MCF 10A (cell line): ENCODE measurements around the gene MORN1. TPM values are rescaled to one million over a fixed set of nuclear protein-coding genes. Genes with fewer than 3 reads are reported as not detected.

Experiments
- BruUV-seq: library from RNA; stranded (reverse); fragments of 400-500 nt; replicated peaks from 2 replicates; lab custom pipeline; 2021; lab: Mats Ljungman, UMichigan
- CTCF ChIA-PET: fragments of 300-600 bp; sonication (Branson Sonifier 250); formaldehyde crosslinking; extraction: SDS; loops from one replicate; lab custom pipeline; 2021; ENCODE audit warnings: antibody characterized with exemption, inconsistent platforms; lab: Yijun Ruan, JAX
- POLR2A ChIA-PET: fragments of 300-600, 350-650 bp; sonication (Branson Sonifier 250); formaldehyde crosslinking; extraction: SDS; loops from one replicate; lab custom pipeline; 2020; ENCODE audit warnings: antibody characterized with exemption, inconsistent platforms; lab: Yijun Ruan, JAX
- DNase-seq: peaks from one replicate; pipeline ENCODE4 v3.0.0-alpha.2; 2018; ENCODE audit not compliant: unreplicated experiment
- H3K27ac Mint-ChIP-seq: one replicate; pipeline ENCODE4 v1.8.0; 2022; ENCODE audit warnings: mild to moderate bottlenecking, low read depth, mixed read lengths; ENCODE audit not compliant: unreplicated experiment
- H3K27me3 Mint-ChIP-seq: one replicate; pipeline ENCODE4 v1.8.0; 2022; ENCODE audit warnings: mixed read lengths; ENCODE audit not compliant: insufficient read depth, unreplicated experiment
- H3K36me3 Mint-ChIP-seq: one replicate; pipeline ENCODE4 v1.8.0; 2022; ENCODE audit warnings: mild to moderate bottlenecking, moderate library complexity, mixed read lengths; ENCODE audit not compliant: insufficient read depth, unreplicated experiment
- H3K4me1 Mint-ChIP-seq: one replicate; pipeline ENCODE4 v1.8.0; 2022; ENCODE audit warnings: mixed read lengths; ENCODE audit not compliant: insufficient read depth, unreplicated experiment
- H3K4me3 Mint-ChIP-seq: one replicate; pipeline ENCODE4 v1.8.0; 2022; ENCODE audit warnings: mild to moderate bottlenecking, moderate library complexity, mixed read lengths; ENCODE audit not compliant: unreplicated experiment
- H3K9me3 Mint-ChIP-seq: one replicate; pipeline ENCODE4 v1.8.0; 2022; ENCODE audit warnings: mixed read lengths; ENCODE audit not compliant: unreplicated experiment
- intact Hi-C: fragments of 100-400 bp; cut with micrococcal nuclease; formaldehyde crosslinking; loops from 2 replicates; pipeline ENCODE4 v1.14.1; 2022
- total RNA-seq: library from RNA; stranded (reverse); gene quantifications from 2 replicates; pipeline ENCODE4 v1.2.3, GENCODE V29; 2022
- TF ChIP-seq, protein P1 (sequence below): fragments of 200-600 bp; IDR thresholded peaks from one replicate; pipeline ENCODE4 v1.8.0; 2022; ENCODE audit warnings: antibody characterized with exemption, mild to moderate bottlenecking; ENCODE audit not compliant: unreplicated experiment

MORN1 gene
- total RNA-seq, 1 experiment from 2014 or later, result 19.4 TPM

DNA sequence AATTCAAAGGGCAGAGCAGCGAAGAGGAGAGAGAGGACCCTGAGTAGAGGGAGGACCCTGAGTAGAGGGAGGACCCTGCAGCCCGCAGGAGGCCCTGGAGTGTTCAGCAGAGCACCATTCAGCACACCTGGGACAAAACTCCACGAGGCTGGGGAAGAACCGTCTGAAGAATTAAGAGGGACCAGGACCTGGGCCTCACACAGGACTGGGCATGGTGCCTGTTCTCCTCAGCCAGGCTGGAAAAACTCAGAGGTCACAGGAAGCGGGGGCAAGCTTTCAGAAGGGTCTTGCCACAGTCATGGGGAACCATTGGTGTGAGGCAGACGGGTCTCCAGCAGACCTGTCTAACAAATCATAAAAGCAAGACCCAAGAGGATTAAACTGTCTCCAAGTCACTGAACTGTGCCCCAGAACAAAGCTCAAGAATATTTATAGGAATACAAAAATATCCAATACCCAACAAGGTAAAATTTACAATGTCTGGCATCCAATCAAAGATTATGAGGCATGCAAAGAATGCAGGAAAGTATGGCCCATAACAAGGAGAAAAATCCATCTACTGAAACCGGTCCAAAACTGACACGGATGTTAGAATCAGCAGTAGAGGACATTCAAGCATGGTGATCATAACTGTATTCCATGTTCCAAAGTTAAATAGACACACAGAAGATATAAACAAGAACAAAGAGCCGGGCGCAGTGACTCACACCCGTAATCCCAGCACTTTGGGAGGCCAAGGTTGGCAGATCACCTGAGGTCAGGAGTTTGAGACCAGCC lies 30.6 kb downstream of the MORN1 start:
- intact Hi-C loops, result no loop called here
- Mint-ChIP-seq H3K36me3 (no peaks in the 10 kb centered on the region), H3K4me3 (no peak overlapping the region), H3K4me1 (peaks cover 6% of the 10 kb centered on the region), H3K27ac (no peak overlapping the region), H3K27me3 (no peaks in the 10 kb centered on the region), H3K9me3 (peaks cover 13% of the 10 kb centered on the region)
- TF ChIP-seq, protein P1, sequence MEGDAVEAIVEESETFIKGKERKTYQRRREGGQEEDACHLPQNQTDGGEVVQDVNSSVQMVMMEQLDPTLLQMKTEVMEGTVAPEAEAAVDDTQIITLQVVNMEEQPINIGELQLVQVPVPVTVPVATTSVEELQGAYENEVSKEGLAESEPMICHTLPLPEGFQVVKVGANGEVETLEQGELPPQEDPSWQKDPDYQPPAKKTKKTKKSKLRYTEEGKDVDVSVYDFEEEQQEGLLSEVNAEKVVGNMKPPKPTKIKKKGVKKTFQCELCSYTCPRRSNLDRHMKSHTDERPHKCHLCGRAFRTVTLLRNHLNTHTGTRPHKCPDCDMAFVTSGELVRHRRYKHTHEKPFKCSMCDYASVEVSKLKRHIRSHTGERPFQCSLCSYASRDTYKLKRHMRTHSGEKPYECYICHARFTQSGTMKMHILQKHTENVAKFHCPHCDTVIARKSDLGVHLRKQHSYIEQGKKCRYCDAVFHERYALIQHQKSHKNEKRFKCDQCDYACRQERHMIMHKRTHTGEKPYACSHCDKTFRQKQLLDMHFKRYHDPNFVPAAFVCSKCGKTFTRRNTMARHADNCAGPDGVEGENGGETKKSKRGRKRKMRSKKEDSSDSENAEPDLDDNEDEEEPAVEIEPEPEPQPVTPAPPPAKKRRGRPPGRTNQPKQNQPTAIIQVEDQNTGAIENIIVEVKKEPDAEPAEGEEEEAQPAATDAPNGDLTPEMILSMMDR, result no peak
- BruUV-seq, result no TSS peak
- CTCF ChIA-PET, result interaction anchor here (1.6 to 2.0 kb wide), 2 partner anchors 21 to 166 kb away, joined by 6 to 9 read pairs; partner anchors contain the start of gene FAAP20
- POLR2A ChIA-PET, result interaction anchor here (0.6 kb wide), 1 partner anchor 131 kb away, joined by 3 read pairs; no protein-coding TSS in a partner anchor
- DNase-seq, result no peak

DNA sequence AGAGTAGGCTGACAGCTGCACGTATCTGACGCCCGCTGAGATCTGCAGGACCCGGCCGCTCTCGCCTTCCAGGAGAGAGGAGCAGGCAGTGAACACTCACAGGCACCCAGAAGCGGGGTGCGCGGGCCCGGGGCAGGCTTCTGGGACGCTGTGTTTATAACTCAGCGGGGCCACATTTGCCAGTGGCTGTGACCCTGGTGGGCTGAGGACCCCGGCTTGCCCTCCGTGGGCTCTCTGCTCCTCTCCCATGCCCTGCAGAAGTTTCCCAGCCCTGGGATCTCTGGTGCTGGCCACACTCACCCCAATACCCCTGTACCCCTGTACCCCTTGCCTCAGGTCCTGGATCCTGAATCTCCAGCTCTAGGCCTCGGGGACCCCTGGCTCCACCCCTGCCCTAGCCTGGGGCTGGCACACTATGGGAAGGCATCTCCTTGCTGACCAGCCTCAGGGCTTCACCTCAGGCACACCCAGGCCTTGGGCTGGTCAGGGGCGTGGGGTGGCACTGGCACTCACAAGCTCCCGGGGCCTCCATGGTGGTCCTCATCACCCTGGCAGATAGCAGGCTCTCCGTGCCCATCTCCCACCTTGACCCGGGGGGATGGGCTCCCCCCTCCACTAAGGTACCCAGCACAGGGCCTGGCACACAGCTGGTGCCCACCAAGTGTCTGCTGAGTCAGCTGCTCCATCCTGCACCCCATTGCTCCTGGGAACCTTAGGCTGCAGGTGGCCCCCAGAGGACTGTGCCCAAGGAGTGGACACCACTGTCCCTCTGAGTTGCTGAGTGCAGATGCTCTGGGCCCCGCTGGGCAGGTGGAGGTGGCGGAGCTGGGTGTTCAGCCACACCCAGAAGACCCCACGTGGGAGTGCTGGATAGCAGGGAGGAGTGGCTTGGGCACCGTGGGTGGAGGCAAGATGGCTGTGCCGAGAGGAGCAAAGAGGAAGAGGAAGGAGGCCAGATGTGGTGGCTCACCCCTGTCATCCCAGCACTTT lies 32.4 kb downstream of the MORN1 start:
- Mint-ChIP-seq H3K9me3 (peaks cover 13% of the 10 kb centered on the region), H3K27ac (no peak overlapping the region), H3K27me3 (no peaks in the 10 kb centered on the region), H3K4me1 (peaks cover 6% of the 10 kb centered on the region), H3K4me3 (no peak overlapping the region), H3K36me3 (no peaks in the 10 kb centered on the region)
- DNase-seq, result no peak
- ChIA-PET POLR2A (no interaction called here), CTCF (no interaction called here)
- TF ChIP-seq, protein P1, result no peak
- intact Hi-C loops, result no loop called here
- BruUV-seq, result no TSS peak

DNA sequence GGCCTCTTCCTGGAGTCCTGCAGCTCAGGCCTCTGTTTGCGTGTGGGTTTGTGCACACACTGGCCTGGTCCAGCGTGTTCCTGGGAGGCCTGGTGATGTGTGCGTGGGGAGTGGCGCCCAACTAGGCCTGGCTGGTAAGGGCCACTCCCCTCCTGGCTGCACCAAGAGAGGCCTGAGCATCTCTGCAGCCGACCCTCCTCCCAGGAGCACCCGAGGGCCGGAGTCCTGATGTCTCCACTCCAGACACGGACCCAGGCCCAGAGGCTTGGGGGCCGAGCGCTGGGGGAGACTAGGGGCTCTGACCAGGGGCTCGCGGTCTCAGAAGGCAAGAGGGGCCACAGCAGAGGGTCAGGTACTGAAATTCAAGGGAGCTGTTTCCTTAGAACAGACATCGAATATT lies 33.3 kb downstream of the MORN1 start:
- H3K27me3 Mint-ChIP-seq, result no peaks in the 10 kb centered on the region
- no peaks in the 10 kb centered on the region for H3K36me3 Mint-ChIP-seq
- no peak overlapping the region for H3K27ac Mint-ChIP-seq
- no TSS peak for BruUV-seq
- POLR2A ChIA-PET, result no interaction called here
- DNase-seq, result no peak
- TF ChIP-seq, protein P1, result no peak
- CTCF ChIA-PET, result interaction anchor here (0.7 kb wide), 1 partner anchor 94 kb away, joined by 3 read pairs; no protein-coding TSS in a partner anchor
- peaks cover 6% of the 10 kb centered on the region for H3K4me1 Mint-ChIP-seq
- intact Hi-C loops, result no loop called here
- H3K9me3 Mint-ChIP-seq, result peaks cover 12% of the 10 kb centered on the region
- no peak overlapping the region for H3K4me3 Mint-ChIP-seq
